NCI-H510A (cell line): ENCODE measurements around the gene POU3F1.
A peak's percentile ranks its signal among the peaks of the same experiment; 100 is the strongest.

ENCODE experiments used
- DNase-seq: peaks from one replicate; lab custom pipeline; 2025; lab: John Stamatoyannopoulos, UW

The POU3F1 gene

DNA sequence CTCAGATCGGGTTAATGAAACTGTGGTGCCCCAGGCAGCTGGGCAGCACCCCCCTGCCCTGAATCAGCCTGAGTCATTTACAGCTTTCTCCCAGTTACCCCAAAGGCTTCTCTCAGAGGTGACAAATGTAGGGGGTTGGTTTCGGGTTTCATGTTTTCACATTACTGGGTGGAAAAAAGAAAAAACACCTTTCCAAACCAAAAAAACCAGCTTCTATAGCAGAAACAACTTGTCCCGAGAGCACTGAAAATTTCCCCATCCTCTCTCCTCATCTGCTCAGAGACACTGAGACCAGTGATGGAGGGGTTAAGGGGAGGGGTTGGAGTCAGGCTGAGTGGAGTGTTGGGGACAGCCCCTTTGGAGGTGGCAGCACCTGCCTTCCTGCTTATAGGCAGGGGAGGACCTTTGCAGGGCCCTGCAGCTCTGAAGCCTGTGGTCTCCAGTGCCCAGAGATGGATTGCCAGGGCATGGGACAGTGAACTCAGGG lies 18.4 kb downstream of the POU3F1 start:
- DNase-seq, result peak; percentile 97

DNA sequence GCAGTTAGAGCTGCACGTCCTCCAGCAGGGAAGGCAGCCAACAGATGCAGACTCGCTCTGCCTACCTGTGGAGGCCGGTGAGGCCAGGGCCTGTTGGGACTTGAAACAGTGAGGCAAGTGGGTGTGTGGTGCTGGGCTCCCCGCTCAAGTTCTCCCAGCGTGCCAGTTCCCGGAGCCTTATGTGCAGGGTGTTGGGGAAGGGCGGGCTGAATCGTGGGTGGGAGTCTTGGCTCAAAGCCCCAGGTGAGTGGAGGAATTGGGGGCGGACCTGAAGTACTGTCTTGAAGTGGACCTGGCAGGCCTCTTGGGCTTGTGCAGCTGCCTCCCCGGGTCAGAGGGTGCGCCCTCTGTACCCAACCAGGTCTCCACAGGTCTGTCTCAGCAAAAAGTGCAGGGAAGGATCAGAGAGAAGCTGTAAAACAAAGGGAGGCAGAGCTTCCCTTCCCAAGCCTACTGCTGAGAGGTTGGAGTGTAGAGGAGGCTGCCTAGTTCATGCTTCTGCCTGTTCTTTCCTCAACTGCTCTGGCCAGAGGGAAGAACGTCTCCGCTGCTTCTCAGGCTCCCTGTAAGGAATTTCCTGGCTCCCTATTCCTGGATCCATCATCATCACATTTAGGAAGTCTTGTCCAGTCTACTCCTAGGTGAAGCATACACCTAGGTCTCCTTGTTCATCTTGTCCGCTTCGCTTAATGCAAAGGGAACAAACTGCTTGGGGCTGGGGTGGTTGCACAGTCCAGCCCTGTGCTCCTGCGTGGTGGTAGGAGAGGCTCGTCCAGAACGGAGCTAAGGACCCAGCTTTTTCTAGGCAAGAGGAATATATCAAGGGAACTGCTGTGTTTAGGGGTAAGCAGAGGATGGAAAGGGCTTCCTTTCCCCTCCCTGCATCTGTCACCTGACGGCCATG lies 19.1 kb downstream of the POU3F1 start:
- DNase-seq, result peak; percentile 83

DNA sequence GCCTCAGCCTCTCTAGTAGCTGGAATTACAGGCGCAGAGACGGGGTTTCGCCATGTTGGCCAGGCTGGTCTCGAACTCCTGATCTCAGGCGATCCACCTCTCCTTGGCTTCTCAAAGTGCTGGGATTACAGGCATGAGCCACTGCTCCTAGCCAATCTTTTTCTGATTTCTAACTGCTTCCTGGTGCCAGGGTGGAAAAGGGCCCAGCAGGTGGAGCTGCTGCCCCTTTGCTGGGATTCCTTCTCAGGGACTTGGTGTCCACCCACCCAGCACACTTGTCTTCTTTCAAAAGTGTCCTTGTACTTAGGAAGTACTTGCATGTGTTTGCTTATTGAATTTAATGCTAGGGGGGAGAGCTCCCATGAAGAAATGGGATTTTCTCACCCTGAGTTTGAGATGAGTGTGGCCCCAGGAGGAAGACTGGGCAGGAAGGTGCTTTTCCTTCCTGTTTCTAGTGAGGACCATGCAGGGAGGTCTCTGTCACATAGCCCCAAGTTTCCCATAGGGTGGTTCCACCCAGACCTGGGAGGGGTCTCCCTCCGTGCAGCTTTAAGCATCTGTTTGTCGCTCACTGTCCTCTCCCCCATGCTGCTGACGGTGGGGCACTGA lies 19.9 kb downstream of the POU3F1 start:
- DNase-seq, result peak; percentile 91

DNA sequence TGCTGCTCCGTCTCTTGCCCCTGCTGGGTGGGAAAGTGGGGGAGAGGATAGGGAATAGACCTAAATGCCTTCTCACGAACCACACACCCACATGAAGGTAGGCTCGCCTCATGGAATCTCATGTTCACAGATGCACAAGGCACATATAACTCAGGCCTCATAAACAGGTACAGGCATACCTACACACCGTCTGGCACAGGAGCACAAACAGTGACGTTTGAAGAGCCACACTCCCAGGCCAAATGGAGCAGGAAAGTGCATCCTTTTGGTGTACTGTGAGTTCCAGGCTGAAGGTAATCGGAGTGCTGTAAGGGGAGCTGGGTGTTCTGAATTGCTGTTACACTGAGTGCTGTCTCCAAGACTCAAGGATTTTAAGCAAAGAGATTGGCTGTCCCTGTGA lies 20.9 kb downstream of the POU3F1 start:
- no peak for DNase-seq

DNA sequence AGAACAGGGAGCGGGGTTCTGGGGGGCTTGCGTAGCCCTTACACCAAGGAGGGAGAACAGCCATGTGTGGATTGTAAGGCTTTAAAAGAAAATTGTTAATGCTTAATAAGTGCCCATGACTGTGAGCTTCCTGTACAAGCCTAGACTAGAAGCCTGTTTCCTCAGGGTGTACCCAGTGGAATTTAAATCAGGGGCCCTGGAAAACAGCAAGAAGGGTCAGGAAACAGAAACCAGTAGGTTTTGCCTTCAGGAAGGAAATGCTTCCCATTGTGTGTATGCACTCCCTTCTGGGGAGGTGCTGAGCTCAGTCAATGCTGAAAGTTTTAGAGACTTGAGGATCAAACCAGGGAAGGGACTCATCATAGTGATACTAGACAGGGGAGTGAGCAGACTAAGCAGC lies 21.4 kb downstream of the POU3F1 start:
- no peak for DNase-seq

DNA sequence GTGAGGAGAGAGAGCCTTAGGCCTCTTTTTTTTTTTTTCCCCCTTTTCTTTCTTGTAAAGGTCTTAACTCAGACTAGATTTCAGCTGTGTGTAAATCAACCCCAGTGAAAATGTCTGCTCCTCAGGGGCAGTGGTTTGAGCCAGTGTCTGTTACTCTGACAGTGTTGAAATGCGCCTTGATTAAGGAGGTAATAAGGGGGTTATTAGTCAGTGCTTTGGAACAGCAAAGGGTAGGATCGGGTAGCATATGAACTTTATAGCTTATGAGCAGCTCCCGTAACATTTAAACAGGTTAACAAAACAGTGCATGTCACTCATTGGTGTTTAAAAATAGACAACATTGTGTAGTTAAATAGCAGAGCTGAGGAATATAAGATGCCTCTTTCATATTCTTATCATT lies 23.8 kb downstream of the POU3F1 start:
- no peak for DNase-seq

DNA sequence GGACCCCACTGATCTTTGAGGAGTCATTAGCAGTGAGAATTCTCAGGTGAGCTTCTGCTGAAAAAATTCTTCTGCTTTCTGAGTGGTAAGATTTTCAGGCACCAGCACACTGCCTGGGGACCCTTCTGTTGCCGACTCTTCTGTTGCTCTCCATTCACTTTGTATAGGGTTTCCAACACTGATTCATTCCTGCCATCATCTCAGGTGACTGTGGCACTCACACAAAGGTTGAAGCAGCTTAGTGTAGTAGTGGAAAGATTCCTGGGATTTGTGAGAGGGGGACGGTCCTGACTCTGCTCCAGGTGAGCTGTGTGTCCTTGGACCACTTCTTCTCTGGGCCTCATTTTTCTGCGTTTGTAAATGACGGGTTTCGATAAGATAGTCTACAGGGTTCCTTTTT lies 24.6 kb downstream of the POU3F1 start:
- no peak for DNase-seq

DNA sequence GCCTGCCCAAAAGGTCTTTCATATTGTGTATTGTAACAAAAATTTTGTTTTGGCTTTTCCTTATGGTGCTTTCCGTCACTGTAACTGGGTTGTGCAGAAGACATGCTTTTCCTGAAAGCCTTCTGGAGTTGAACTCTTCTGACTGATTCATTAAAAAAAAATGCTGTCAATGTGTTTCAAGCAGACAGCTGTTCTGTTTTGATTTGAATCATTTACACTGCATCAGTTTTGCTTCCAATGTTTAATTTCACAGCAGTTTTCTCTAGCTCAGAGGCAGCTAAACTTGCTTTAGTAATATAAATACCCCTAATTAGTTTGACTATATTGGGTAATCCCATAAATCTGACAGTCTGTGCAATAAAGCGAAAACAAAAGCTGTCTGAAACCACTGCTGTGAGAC lies 26.2 kb downstream of the POU3F1 start:
- DNase-seq, result no peak

DNA sequence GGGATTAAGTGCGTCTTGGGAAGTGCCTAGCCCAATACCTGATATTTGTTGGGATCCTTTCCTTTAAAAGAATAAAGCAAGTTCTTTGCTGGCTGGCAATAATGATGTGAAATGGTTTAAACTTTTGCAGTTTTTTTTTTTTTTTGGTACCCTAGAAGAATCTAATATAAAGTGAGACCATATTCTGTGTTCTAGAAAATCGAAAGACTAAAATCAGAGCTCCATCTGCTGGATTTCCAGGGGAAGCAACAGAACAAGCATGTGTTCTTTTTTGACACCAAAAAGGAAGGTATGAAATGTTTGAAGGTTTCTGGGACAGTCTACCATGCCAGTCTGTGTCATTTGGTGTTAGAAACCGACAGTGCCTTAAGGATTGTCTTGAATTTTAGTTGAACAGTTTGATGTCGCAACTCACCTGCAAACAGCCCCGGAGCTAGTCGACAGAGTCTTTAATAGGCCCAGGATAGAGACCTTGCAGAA lies 27.7 kb downstream of the POU3F1 start:
- no peak for DNase-seq

DNA sequence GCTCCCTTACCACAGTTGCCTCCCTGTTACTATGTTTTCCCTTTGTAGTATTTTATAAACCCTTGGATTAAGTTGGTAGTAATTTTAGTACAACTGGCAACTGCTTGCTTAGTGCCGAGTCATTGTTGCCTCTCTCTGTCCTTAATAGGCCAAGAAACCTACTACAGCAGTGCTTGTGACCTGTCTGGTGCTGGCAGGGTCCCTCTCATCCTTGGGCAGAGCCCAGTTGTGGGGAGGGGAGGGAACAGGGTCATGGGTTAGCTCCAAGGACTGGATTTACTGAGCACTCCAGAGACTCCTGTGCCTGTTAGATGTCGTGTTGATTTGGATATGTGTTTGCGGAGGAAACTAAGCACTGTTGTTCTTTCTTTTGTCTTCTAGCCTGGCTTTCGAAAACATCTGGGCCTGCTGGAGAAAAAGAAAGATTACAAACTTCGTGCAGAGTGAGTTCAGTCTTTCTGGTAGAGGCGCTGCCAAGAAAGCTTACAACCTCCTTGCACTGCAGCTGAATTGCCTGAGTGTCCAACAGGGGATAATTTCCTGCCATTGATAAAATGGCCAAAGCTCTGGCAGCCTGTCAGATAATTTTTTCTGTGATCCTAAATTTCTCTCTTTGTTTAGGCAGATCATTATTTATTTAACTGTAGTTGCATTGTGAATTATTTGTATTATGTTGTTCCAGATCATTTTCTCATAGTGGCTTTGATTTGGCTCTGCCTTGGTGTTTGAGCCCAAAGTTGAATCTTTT lies 30.4 kb downstream of the POU3F1 start:
- DNase-seq, result no peak

DNA sequence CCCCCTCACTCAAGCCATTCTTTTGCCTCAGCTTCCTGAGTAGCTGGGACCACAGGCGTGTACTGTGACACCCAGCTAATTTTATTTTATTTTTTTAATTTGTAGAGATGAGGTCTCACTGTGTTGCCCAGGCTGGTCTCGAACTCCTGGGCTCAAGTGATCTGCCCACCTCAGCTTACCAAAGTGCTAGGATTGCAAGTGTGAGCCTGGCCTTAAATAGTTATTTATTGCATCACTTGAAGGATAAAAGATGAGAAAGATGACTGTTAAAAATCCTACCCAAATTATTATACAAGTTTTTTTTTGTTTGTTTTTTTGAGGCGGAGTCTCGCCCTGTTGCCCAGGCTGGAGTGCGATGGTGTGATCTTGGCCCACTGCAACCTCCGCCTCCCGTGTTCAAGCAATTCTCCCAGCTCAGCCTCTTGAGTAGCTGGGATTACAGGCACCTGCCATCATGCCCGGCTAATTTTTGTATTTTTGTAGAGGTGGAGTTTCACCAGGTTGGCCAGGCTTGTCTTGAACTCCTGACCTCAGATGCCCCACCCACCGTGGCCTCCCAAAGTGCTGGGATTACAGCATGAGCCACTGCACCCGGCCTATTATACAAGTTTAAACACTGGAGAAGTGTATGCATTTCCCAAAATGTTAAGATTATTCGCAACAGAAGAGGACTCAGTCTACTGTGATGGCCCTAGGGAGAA lies 31.7 kb downstream of the POU3F1 start:
- no peak for DNase-seq

DNA sequence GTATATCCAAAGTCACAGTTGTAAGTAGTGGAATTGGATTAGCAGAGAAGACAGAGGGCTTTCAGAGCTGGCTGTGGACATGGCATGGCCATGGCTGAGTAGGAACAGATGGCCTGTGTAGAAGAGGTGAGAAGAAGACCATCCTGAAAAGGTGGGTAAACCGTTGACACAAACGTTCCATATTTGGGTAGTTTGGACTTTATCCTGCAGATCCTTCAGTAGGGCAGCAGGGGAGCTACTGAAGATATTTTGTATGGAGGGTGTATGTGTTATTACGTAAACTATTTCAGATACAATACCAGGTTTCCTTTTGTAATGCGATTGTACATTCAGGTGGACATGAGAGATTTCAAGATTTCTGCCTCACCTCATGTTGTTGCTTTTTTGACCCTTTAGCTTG lies 32.4 kb downstream of the POU3F1 start:
- no peak for DNase-seq

DNA sequence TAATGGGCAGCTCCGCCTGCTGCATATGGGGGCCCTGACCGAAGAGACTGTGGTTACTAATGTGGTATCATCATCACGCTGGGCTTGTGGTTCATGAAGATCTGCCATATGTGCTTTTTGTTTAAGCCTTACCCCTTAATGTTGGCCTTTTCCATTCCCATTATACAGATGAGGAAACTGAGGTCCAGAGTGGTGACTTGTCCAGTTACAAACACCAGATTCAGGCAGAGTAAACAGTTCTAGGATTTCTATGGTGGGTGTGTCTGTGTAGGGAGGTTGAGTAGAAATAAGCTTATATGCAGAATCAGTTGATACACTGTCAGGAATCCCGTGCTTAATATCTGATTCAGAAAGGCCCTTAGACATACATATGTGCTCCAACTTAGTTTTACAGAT lies 33.4 kb downstream of the POU3F1 start:
- DNase-seq, result no peak

DNA sequence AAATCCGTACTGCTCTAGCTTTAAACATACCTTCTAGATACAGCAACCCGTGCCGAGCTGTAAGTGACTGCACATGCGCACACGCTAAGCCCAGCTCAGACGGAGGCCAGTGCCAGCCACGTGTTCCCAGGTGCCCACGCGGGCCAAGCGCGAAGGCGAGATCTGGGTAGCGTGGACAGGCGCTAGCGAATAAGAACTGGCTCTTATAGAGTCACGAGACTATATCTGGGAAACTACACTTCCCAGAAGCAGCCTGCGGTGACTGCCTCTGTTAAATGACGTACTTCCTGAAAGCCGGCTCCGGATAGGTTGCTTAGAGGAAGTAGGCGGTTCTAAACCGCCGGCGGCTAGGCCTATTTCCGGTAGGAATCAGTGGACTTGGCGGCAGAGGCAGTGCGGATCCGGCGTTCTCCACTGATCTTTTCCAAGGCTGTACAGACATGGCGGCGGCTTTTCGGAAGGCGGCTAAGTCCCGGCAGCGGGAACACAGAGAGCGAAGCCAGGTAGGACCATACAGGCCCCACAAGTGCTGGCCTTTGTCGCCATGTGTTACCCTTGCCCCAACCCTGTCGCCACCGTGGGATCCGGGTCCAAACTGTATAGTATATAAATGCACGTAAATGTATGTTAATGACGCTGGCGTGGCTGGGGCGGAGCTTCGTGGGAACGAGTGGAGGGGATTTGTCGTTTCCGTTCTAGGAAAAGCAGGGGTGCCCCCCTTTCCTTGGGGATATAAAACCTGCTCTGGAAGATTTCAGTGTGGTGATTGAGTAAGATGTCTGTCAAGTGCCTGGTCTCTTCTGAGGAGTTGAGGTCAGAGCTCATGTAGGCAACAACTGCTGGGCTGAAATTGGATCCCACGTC lies 34.0 kb downstream of the POU3F1 start, which contains the start of gene UTP11:
Gene UTP11, plus strand, starts transcription at position 372 of the 864 bp plus-strand sequence. Its CDS starts 69 bp downstream, at position 441.
- DNase-seq, result peak; percentile 100

DNA sequence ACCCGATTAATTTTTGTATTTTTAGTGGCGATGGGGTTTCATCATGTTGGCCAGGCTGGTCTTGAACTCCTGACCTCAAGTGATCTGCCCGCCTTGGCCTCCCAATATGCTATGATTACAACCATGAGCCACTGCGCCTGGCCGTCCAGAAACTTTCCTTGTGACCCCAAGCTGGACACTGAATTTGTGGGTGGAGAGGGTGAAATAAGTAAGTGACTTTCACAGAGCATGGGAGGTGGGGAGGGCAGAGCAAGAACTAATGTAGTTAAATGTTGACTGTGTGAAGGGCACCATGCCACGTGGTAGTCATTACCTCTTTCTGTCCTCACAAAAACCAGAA lies 36.8 kb downstream of the POU3F1 start:
- DNase-seq, result no peak

DNA sequence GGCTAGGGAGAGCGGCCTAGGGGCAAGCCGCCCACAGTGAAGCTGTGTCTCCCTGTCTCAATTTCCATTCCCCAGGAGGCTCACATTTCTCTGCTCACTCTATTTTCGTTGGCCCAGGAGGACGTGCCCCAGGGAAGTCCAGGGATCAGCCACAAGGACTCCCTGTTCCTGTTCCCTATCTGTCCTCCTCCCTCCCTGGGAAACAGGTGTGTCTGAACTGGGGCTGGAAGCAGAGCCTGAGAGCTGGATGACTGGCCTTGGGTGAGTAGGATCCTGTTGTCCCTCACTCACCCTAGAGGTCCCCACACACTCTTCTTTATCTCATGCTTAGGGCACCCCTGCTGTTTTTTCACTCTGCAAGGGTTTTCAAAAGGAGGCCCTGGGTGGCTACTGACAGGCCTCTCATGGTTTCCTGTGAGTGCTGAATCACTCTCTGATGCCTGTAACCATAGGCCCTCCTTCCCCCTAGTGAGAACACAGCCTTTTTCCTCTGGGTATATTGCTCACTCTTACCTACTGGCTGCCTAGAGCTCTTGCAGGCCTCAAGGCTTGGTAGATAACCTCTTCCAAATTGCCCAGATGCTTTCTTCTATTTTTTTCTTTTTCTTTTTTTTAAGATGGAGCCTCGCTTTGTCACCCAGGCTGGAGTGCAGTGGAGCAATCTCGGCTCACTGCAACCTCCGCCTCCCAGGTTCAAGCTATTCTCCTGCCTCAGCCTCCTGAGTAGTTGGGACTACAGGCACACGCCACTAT lies 37.3 kb downstream of the POU3F1 start:
- peak; percentile 36 for DNase-seq

DNA sequence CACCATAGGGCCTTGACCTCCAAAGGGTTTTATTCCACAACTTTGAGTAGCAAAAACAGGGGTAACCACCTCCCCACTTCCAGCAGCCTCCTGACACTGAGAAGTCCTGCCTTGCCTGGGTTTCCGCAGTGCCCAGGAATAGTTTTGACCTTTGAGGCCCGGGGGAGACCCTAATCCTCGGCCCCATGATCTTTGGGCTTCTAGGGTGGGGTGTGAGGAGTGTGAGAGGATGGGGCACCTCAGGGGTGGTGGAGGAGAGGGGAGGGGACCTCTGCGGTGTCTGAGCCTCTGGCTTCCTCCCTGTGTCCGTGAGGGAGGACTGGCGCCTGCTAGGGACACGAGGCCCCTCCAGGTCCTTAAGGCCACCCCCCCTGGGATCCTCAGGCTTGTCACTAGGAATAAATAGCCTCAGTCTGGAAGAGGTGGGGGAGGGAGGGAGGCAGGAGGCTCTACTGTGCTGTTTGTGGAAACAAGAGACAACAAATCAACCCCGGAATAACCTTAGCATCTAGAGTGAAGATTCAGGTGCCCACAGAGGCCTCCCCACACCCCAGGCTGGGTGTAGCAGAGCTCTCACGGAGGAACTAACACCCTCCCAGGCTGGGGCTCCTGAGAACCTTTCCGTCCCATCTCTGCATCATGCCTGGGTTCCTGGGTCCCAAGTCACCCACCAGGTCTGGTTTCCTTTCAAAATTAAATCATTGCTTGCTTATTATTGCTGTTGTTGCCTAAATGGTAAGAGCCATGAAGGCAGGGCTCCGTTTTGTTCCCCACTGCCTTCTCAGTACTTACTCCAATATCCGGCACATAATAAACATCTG lies 40.4 kb downstream of the POU3F1 start:
- DNase-seq, result no peak

DNA sequence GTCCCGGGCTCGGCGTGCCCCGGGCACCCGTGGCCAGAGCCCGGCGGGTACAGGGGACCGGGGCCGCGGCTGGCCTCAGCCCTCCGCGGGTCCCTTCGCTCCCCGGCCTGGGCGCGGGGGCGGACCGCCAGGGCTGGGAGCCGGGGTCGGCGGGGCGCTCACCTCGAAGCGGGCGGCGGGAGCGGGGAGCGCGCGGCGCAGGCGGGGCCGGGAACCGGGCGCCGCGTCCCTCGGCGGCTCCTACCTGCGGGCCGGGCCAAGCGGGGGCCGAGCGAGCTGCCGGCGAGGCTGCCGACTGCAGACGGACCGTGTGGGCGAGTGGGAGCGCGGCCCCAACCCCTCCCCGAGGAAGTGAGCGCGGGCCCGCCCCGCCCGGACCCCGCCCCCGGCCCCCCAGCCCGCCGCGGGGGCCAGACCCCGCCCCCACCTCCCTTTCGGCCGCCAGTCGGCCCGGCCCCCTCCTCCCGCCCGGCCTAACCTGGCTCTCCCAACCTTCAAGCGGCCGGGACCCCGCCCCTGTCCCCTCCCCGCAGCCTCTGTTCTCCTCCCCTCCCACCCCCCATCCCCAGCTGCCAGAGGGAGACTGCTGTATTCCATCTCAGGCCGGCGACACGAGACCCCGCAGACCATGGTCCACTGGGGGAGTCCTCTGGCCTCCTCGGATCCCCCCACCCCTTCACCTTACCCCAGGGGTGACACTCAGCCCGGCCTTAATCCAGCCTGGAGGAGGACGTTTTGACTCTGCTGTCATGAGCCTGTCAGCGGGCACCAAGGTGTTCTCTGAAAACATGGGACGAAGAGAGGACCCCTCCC lies 41.2 kb downstream of the POU3F1 start, which contains the start of gene FHL3:
Gene FHL3, minus strand, starts transcription at position 320 of the 813 bp plus-strand sequence. CDS start 6,102 bp downstream, outside the sequence.
- DNase-seq, result peak; percentile 98
